Colonic mucosa (tissue), 4 donors: Measurements from ENCODE around the gene DNAJB1. TPM values are rescaled to one million over a fixed set of nuclear protein-coding genes. Genes with fewer than 3 reads are reported as not detected.
"Not testable (repeated sequence)": the region's sequence is repeated elsewhere in the genome, so short reads cannot be mapped to it uniquely, and the experiment has no call there.

ENCODE experiments used
- DNase-seq: peaks from one replicate; pipeline ENCODE4 v3.0.0-alpha.2; 2020
- H3K27ac ChIP-seq: fragments of 200-600 bp; one replicate; pipeline ENCODE4 v1.8.0; 2021
- H3K27me3 ChIP-seq: fragments of 200-600 bp; one replicate; pipeline ENCODE4 v1.8.0; 2021
- H3K36me3 ChIP-seq: fragments of 200-600 bp; one replicate; pipeline ENCODE4 v1.8.0; 2021
- H3K4me1 ChIP-seq: fragments of 200-600 bp; one replicate; pipeline ENCODE4 v1.8.0; 2021; ENCODE audit warnings: mild to moderate bottlenecking
- H3K4me3 ChIP-seq: fragments of 200-600 bp; one replicate; pipeline ENCODE4 v1.8.0; 2021
- H3K9ac ChIP-seq, 2 donors: one replicate each; pipeline ENCODE4 v1.7.0; 2013; ENCODE audit warnings: control low read depth in 2 of 2, low read depth in 2 of 2, low read length in 2 of 2
- H3K9me3 ChIP-seq: fragments of 200-600 bp; one replicate; pipeline ENCODE4 v1.8.0; 2021
- intact Hi-C: fragments of 100-400 bp; cut with DNase I; formaldehyde crosslinking; loops from one replicate; pipeline ENCODE4 v1.14.1; 2022
- total RNA-seq, 2 donors: library from RNA; stranded (reverse); fragmentation: NEBNext Ultra II Directional in 1 of 2; extraction: Animal tissue kit (Norgen Biotek cat#: 25700) in 1 of 2; gene quantifications; one replicate each; pipeline ENCODE4 v1.2.1, GENCODE V29; 2021
- TF ChIP-seq, protein P1 (sequence below): fragments of 200-600 bp; IDR thresholded peaks from one replicate; pipeline ENCODE4 v1.8.0; 2022; ENCODE audit warnings: antibody characterized with exemption, mild to moderate bottlenecking
- donor health status: healthy.
- donor health status: DM: no; HTN: no; CAD: no.
- donor health status: DM: no; HTN: no; CAD: no.

DNAJB1 gene
- total RNA-seq, 2 donors from 2014 or later, result 127 to 148 TPM

DNA sequence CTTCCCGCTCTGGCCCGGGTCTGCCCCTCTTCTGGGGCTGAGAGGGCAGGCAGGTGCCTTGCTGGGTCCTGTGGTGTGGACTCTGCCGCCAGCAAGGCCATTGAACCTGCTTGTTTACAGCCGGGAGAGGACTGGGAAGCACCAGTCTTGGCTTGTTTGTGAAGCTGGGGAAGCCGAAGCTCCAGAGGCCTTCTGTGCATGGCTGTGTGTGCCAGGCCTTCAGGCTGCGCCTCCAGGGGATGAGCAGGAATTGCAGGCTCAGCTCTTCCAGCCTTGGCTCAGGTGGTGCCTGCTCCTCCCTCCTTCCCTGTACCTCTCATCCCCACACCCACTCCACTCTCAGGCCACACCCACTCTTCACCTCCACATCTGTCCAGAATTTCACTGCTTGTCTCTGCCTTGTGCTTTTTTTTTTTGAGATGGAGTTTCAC is 36.2 kb upstream of the DNAJB1 start:
- no peaks in the 10 kb centered on the region for H3K36me3 ChIP-seq
- no peaks in the 10 kb centered on the region for H3K27me3 ChIP-seq
- H3K9ac ChIP-seq, result no peak overlapping the region
- TF ChIP-seq, protein P1, sequence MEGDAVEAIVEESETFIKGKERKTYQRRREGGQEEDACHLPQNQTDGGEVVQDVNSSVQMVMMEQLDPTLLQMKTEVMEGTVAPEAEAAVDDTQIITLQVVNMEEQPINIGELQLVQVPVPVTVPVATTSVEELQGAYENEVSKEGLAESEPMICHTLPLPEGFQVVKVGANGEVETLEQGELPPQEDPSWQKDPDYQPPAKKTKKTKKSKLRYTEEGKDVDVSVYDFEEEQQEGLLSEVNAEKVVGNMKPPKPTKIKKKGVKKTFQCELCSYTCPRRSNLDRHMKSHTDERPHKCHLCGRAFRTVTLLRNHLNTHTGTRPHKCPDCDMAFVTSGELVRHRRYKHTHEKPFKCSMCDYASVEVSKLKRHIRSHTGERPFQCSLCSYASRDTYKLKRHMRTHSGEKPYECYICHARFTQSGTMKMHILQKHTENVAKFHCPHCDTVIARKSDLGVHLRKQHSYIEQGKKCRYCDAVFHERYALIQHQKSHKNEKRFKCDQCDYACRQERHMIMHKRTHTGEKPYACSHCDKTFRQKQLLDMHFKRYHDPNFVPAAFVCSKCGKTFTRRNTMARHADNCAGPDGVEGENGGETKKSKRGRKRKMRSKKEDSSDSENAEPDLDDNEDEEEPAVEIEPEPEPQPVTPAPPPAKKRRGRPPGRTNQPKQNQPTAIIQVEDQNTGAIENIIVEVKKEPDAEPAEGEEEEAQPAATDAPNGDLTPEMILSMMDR, result no peak
- peaks cover 14% of the 10 kb centered on the region for H3K4me1 ChIP-seq
- H3K27ac ChIP-seq, result no peak overlapping the region
- H3K9me3 ChIP-seq, result no peaks in the 10 kb centered on the region
- DNase-seq, result peak; percentile 45
- intact Hi-C loops, result no loop called here
- no peak overlapping the region for H3K4me3 ChIP-seq

DNA sequence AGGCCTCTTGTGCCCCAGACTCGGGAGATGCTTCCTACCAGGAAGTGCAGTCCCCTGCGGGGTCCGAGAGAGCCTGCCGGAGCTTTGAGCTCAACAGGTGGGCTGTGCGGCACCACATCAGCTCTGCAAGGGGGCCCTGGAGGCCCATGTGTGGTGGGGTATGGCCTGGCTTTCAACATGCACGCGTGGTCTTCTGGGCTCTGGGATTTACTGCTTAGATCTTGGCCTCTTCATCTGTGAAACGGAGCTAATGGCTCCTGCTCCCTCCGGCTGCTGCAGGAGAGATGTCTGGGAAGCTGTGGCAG is 35.7 kb upstream of the DNAJB1 start:
- Histone ChIP-seq H3K27ac (no peak overlapping the region), H3K4me1 (peaks cover 14% of the 10 kb centered on the region), H3K27me3 (no peaks in the 10 kb centered on the region), H3K36me3 (no peaks in the 10 kb centered on the region), H3K9ac (no peak overlapping the region), H3K9me3 (no peaks in the 10 kb centered on the region), H3K4me3 (no peak overlapping the region)
- no peak for DNase-seq
- intact Hi-C loops, result no loop called here
- TF ChIP-seq, protein P1, result no peak

DNA sequence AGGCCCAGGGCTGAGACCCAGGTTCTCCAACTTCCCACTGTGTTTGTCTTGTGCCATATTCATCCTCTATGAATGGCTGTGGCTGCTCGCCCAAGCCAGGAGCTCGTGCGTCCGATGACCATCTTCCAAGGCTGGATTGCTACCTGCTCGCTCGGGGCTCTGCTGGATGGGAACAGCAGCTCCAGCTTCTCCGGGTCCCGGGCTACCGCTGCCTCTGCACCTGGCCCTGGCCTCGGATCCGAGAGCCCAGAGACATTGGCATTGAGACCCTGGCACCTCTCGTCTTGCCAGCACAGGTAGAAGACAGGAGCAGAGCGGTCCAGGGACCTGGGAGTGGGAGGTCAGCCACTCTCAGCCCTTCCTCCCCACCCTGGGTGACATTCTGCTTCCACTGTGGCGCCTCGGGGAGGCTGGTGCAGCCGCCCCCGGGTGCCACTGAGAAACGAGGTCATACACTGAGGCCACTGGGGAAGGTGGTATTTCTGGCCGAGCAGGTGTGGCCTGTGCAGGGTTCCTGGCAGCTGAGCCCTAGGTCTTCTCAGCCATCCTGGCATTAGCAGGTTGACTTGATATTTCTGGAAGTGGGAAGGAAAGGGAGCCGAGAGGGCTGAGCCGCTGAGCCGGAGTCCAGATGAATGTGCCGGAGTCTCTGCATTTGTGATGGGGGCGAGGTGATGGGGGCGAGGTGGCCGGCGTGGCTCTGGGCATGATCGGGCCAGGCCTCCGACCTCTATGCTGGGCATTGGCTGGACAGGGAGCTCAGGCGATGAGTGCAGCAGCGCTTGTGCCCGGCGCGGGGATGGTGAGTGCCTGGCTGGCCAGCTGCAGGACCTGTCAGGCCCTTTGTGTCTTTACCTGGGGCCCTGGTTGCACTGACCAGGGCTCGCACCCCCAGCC is 35.1 kb upstream of the DNAJB1 start:
- TF ChIP-seq, protein P1, result no peak
- no peak overlapping the region for H3K4me3 ChIP-seq
- no peak overlapping the region for H3K9ac ChIP-seq
- H3K27me3 ChIP-seq, result no peaks in the 10 kb centered on the region
- peaks cover 14% of the 10 kb centered on the region for H3K4me1 ChIP-seq
- no peak for DNase-seq
- no peaks in the 10 kb centered on the region for H3K36me3 ChIP-seq
- H3K27ac ChIP-seq, result no peak overlapping the region
- intact Hi-C loops, result no loop called here
- H3K9me3 ChIP-seq, result no peaks in the 10 kb centered on the region

DNA sequence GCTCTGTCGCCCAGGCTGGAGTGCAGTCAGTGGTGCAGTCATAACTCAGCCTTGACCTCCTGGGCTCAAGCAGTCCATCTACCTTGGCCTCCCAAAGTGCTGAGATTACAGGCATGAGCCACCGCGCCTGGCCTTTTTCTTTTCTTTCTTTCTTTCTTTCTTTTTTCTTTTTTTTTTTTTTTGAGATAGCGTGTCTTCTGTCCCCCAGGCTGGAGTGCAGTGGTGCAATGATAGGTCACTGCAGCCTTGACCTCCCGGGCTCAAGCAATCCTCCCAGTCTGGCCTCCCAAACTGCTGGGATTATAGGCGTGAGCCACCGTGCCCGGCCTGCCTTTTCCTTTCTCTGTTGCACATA is 33.8 kb upstream of the DNAJB1 start:
- peaks cover 14% of the 10 kb centered on the region for H3K4me1 ChIP-seq
- H3K9me3 ChIP-seq, H3K27ac ChIP-seq, H3K9ac ChIP-seq, H3K36me3 ChIP-seq, H3K4me3 ChIP-seq, intact Hi-C loops, H3K27me3 ChIP-seq, DNase-seq: not testable (repeated sequence)

DNA sequence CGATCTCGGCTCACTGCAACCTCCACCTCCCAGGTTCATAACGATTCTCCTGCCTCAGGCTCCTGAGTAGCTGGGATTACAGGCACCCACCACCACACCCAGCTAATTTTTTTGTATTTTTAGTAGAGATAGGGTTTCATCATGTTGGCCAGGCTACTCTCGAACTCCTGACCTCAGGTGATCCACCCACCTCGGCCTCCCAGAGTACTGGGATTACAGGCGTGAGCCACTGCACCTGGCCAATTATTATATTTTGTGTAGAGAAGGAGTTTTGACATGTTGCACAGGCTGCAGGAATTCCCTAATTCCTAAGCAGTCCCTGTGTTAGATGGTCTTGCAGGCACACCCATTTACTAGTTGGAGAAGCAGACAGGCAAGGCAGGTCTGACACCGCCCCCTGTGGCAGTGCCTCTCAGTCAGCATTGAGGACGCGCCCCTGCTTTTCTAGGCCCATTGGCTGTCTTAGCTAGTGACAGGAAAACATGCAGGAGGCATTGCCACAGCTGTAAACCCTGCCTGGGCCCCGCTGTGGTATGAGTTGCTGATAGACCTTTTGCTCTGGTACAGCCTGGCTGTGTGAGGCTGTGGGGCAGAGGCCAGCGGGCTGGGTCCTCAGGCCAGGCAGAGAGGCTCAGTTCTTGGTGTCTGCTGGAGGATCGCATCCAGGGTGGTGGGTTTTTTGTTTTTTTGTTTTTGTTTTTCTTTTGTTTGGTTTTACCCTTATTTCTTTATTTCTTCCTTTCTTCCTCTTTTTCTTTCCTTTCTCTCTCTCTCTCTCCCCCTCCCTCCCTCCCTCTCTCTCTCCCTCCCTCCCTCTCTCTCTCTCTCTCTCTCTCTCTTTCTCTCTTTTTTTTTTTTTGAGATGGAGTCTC is 33.2 kb upstream of the DNAJB1 start:
- H3K27me3 ChIP-seq, H3K4me3 ChIP-seq, H3K4me1 ChIP-seq, H3K9me3 ChIP-seq, intact Hi-C loops, H3K36me3 ChIP-seq: not testable (repeated sequence)
- H3K9ac ChIP-seq, result peak overlapping the region in 1 of 2 donors; percentile 55
- TF ChIP-seq, protein P1, result peak; percentile 41
- DNase-seq, result peak; percentile 81
- H3K27ac ChIP-seq, result peak overlapping the region; percentile 60
